Thoracic aorta (tissue), 2 donors: ENCODE measurements around the gene ARHGAP10. TPM values are rescaled to one million over a fixed set of nuclear protein-coding genes. Genes with fewer than 3 reads are reported as not detected.

Experiments
- ATAC-seq: fragments of 150-250 bp; one replicate; pipeline ENCODE4 v1.8.0; 2017; ENCODE audit warnings: low read depth; ENCODE audit not compliant: insufficient number of reproducible peaks, low FRiP score
- DNase-seq: peaks from one replicate; pipeline ENCODE4 v3.0.0-alpha.2; 2020; ENCODE audit warnings: low spot score
- H3K27ac ChIP-seq, 2 donors: fragments of 200-600 bp; sonication (generic); 1 replicate in 1 of 2; 2 replicates in 1 of 2; pipeline ENCODE4 v1.5.1; 2016; ENCODE audit warnings: mild to moderate bottlenecking in 2 of 2, moderate library complexity in 2 of 2
- H3K27me3 ChIP-seq: fragments of 200-600 bp; sonication (generic); replicated peaks from 2 replicates; pipeline ENCODE4 v1.6.0; 2016; ENCODE audit warnings: mild to moderate bottlenecking; ENCODE audit not compliant: insufficient read depth
- H3K36me3 ChIP-seq: fragments of 200-600 bp; sonication (generic); one replicate; pipeline ENCODE4 v1.5.1; 2016
- H3K4me1 ChIP-seq, 2 donors: fragments of 200-600 bp; sonication (generic); 1 replicate in 1 of 2; 2 replicates in 1 of 2; pipeline versions ENCODE4 v1.5.1 to v1.6.0; 2016; ENCODE audit warnings: low read depth in 2 of 2, mild to moderate bottlenecking in 1 of 2; ENCODE audit not compliant: control insufficient read depth in 1 of 2
- H3K4me3 ChIP-seq: fragments of 200-600 bp; sonication (generic); 2 replicates; pipeline ENCODE4 v1.5.1; 2016; ENCODE audit warnings: mild to moderate bottlenecking
- H3K9me3 ChIP-seq: fragments of 200-600 bp; sonication (generic); 2 replicates; pipeline ENCODE4 v1.5.1; 2016
- CTCF ChIP-seq: fragments of 200-600 bp; sonication (generic); IDR thresholded peaks from one replicate; pipeline ENCODE4 v1.5.1; 2019; ENCODE audit warnings: antibody characterized with exemption
- total RNA-seq, 2 donors: library from RNA; depleted of rRNA; stranded (reverse); fragments of >200 nt; gene quantifications; one replicate each; pipeline versions ENCODE4 v1.1.0 to v1.2.3, GENCODE V29; 2016

The ARHGAP10 gene
- total RNA-seq, 2 donors from 2014 or later: 195 to 211 TPM

GRCh38 chr4:147863111-147863747 lies 131.3 kb downstream of the ARHGAP10 start:
- Histone ChIP-seq H3K9me3 (no peaks in the 10 kb centered on the region), H3K4me1 (peaks cover 38 to 86% of the 10 kb centered on the region in 2 donors)
- DNase-seq: no peak

GRCh38 chr4:147863808-147864472 lies 132.1 kb downstream of the ARHGAP10 start:
- DNase-seq: no peak
- Histone ChIP-seq H3K9me3 (no peaks in the 10 kb centered on the region), H3K27ac (peak overlapping the region; percentile 43 to 64), H3K4me1 (peaks cover 38 to 79% of the 10 kb centered on the region in 2 donors), H3K36me3 (peaks cover 6% of the 10 kb centered on the region), H3K27me3 (no peaks in the 10 kb centered on the region), H3K4me3 (peak overlapping the region; percentile 21)
- ATAC-seq: no peak
- no peak for TF ChIP-seq CTCF

More at GRCh38 chr4:147863111-147863747, 131.3 kb downstream of the ARHGAP10 start:
- no peak overlapping the region for H3K4me3 ChIP-seq
- H3K27ac ChIP-seq: peak overlapping the region in 1 of 2 donors; percentile 64
- peaks cover 6% of the 10 kb centered on the region for H3K36me3 ChIP-seq
- no peaks in the 10 kb centered on the region for H3K27me3 ChIP-seq
- TF ChIP-seq CTCF: no peak
- ATAC-seq: no peak

GRCh38 chr4:147864607-147865006 lies 132.7 kb downstream of the ARHGAP10 start:
- H3K4me3 ChIP-seq: no peak overlapping the region
- no peak for TF ChIP-seq CTCF
- H3K36me3 ChIP-seq: peaks cover 6% of the 10 kb centered on the region
- no peaks in the 10 kb centered on the region for H3K9me3 ChIP-seq
- H3K4me1 ChIP-seq: peaks cover 37 to 74% of the 10 kb centered on the region in 2 donors
- H3K27me3 ChIP-seq: no peaks in the 10 kb centered on the region
- DNase-seq (no peak), ATAC-seq (no peak)
- H3K27ac ChIP-seq: peak overlapping the region; percentile 43 to 64

GRCh38 chr4:147865926-147866325 lies 134.0 kb downstream of the ARHGAP10 start:
- no peaks in the 10 kb centered on the region for H3K27me3 ChIP-seq
- peak overlapping the region in 1 of 2 donors; percentile 2 for H3K27ac ChIP-seq
- H3K36me3 ChIP-seq: peaks cover 6% of the 10 kb centered on the region
- TF ChIP-seq CTCF: no peak
- ATAC-seq (no peak), DNase-seq (no peak)
- H3K9me3 ChIP-seq: no peaks in the 10 kb centered on the region
- H3K4me1 ChIP-seq: peaks cover 30 to 62% of the 10 kb centered on the region in 2 donors
- H3K4me3 ChIP-seq: no peak overlapping the region

- Histone ChIP-seq H3K27ac (no peak overlapping the region), H3K4me1 (peaks cover 24 to 54% of the 10 kb centered on the region in 2 donors), H3K4me3 (no peak overlapping the region), H3K27me3 (no peaks in the 10 kb centered on the region), H3K9me3 (no peaks in the 10 kb centered on the region), H3K36me3 (peaks cover 6% of the 10 kb centered on the region)
- DNase-seq (peak; percentile 73), ATAC-seq (peak; percentile 78)
- peak; percentile 99 for TF ChIP-seq CTCF
Observed at GRCh38 chr4:147866532-147867271, 134.8 kb downstream of the ARHGAP10 start.
